Middle frontal gyrus (tissue), 1 donor: ENCODE results near the gene PLOD3.
"Not testable (repeated sequence)": the region's sequence is repeated elsewhere in the genome, so short reads cannot be mapped to it uniquely, and the experiment has no call there.

Experiments
- DNase-seq: peaks from one replicate; pipeline ENCODE4 v3.0.0-alpha.2; 2015; ENCODE audit warnings: low spot score; ENCODE audit errors: extremely low spot score

The PLOD3 gene

DNA sequence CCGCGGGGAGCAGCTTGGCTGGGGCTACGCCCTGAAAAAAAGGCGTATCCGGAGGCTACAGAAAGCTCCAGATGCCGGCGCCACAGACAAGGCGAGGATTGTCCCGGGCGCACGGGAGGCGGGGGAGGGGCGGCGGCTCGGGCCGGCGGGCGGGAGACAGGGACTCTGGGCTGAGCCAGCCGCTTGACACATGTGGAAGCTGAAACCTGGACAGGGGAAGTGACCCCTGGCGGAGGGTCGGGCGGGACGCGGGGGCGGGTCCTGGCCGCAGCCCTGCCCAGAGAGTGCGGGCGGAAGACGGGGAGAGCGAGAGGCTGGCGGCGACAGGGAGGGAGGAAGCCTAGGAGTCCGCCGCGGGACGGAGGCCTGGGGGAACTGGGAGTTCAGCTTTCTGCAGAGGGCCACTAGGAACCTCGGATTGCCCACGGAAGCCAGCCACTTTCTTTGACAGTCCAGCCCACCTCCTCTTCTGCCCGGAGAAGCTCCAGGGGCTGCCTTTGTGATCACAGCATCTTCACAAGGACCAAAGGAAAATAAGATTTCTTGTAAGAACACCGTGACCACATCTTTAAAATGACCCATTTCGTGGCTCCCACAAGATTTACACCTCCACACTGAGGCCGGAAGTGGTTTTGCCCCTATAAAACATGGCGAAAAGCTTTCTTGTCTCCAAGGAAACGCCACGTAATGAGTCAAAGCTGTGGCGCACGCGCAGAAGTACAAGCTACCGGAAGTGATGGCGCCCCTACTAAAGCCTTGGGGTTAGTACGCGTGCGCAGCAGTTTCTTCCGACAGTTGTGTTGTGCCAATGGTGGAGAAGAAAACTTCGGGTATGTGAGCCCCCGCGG lies at the start of gene PLOD3, which contains the start of gene ZNHIT1:
Gene PLOD3 (minus strand): TSS at position 194 of the 848 bp plus-strand sequence. CDS start 307 bp downstream, outside the sequence.
Gene ZNHIT1 (plus strand): TSS at position 778 of the 848 bp plus-strand sequence. CDS start 31 bp downstream, at position 809.
- DNase-seq = peak; percentile 99

DNA sequence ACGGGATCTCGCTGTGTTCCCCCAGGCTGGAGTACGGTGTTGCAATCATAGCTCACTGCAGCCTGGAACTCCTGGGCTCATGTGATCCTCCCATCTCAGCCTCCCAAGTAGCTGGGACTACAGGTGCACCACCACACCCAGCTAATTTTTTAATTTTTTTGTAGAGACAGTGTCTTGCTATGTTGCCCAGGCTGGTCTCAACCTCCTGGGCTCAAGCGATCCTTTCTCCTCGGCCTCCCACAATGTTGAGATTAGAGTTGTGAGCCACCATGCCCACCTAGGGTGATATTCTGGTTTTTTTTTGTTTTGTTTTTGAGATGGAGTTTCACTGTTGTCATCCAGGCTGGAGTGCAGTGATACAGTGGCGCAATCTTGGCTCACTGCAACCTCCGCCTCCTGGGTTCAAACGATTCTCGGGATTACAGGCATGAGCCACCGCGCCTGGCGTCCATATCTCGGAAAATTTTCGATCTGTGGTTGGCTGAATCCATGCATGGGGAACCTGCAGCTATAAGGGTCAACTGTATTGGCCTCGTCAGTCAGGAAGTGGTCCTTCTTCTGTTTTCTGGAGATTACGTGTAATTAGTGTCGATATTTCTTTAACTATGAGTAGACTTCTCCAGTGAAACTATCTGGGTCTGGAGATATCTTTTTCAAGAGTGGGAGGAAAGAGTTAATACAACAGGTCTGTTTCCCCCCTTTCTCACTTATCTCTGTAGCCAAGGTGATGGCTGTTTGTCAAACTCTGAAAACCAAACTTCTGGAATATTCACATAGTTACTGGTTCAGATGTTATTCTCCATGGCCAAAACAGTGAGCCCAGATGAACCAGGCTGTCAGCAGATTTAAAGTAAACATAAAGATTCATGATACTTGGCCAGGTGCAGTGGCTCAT lies 48.5 kb upstream of the PLOD3 start:
- no peak for DNase-seq

GRCh38 chr7:101264102-101264706 lies 46.8 kb upstream of the PLOD3 start:
- not testable (repeated sequence) for DNase-seq

DNA sequence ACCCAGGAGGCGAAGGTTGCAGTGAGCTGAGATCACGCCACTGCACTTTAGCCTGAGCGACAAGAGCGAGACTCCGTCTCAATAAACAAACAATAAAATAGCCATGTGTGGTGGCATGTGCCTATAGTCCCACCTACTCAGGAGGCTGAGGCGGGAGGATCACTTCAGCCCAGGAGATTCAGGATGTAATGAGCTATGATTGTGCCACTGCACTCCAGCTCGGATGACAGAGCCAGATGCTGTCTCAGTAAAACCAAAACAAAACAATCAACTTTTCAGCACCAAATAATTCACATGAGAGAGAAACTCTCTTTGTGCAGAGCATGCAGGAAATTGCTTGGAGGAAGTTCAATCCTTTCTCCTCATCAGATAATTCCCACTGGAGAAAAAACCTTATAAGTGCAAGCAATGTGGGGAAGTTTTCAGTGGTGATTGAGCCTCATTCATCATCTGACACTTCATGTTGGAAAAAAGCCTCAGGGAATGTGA lies 40.9 kb upstream of the PLOD3 start:
- no peak for DNase-seq

- no peak for DNase-seq
Observed at GRCh38 chr7:101255796-101256195, 38.4 kb upstream of the PLOD3 start.

DNA sequence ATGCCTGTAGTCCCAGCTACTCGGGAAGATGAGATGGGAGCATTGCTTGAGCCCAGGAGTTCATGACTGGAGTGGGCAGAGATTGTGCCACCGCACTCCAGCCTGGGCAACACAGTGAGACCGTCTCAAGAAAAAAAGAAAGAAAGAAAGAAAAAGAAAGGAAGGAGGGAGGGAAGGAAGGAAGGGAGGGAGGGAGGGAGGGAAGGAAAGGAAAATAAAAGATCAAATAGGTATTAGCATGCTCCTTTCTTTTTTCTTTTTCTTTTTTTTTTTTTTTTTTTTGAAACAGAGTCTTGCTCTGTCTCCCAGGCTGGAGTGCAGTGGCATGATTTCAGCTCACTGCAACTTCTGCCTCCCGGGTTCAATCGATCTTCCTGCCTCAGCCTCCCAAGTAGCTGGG lies 35.8 kb upstream of the PLOD3 start:
- DNase-seq = not testable (repeated sequence)

DNA sequence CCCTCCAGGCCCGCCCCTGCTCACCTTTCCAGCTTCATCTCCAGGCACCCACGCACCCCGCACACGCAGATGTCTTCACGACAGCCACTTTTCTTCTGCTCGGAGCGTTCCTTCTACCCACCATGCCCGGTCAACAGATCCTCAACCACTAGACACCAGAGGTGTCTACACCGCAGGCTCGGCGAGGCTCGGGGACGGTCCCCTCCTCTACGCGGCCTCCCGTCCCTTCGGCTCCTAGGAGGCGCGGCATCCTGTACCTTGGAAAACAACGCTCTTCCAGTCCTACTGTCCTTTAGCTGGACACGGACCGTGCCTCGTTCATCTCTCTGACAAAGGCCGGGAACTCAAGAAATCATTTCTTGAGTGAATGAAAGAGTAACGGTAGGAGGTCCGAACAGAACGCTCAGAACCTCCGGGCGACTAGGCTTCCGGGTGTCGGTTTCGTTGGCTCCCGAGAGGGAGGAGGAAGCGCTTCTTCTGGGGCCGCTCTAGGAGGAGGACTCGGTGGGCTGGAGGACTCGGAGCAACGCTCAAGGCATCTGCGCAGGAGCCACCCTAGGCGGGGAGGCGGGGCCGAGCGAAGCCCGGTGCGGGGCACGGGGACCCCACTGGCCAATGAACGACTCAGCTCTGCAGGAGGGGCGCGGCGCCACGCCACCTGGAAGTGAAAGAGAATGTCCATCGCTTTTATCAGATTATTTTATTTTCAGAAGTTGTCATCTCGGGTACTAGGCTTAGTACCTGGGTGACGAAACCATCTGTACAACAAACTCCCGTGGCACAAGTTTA lies 34.7 kb upstream of the PLOD3 start:
- DNase-seq = peak; percentile 94

- no peak for DNase-seq
Observed at GRCh38 chr7:101250324-101250723, 32.9 kb upstream of the PLOD3 start.

GRCh38 chr7:101248276-101248675 lies 30.9 kb upstream of the PLOD3 start:
- DNase-seq = no peak

DNA sequence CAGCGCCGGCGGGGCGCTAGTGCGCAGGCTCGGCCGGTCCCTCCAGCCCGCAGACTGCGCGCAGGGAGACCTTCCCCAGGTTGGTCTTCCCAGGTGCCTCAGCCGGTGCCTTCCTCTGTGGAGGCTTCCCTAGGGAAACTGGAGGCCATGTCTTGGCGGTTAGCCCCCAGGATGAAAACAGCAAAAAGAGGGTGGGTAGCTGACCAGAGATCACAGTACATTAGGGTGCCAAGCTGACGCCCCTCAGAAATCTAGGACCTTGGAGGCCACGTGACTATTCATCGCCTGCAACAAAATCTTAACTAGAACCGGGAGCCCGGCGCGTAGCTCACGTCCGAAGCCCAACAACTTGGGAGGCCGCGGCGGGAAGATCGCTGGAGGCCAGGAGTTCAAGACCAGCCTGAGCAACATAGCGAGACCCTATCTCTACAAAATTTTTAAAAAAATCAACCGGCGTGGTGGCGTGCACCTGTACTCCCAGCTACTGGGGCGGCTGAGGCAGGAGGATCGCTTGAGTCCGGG lies 27.8 kb upstream of the PLOD3 start:
- DNase-seq = no peak

- peak; percentile 82 for DNase-seq
Observed at GRCh38 chr7:101244375-101245146, 27.2 kb upstream of the PLOD3 start, which contains the start of gene FIS1. Gene FIS1 (minus strand): TSS chr7:101245081. CDS start chr7:101245004, 77 bp downstream.

DNA sequence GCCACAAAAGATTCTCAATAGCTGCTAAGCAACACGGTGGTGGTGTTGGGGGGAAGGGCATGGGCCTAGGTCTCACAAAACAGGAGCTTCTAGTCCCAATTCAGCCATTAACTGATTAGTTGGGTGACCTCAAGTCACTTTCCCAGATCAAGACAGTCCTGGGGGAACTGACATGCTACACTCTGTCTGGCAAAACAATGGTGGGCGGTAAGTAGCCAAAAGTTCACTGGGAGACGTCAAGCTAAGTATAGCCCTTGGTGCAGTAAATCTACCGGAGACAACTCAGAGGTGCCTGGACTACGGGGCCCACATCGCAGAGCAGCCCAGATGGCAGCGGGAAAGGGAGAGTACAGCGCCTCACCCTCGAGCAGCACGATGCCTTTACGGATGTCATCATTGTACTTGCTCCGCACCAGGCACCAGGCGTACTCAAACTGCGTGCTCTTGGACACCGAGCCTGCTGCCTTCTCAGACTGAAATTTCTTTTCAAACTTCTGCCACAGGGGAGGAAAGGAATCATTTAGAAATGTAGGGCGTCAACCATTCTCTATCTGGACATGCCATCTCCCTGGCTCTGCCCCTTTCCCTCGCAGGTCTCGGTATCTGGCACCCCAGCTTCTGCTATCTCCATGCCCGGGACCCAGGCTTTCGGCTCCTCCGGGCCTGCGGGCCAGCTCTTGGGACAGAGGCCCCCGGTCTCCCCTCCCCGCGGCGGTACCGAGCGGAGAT lies 26.4 kb upstream of the PLOD3 start:
- no peak for DNase-seq

DNA sequence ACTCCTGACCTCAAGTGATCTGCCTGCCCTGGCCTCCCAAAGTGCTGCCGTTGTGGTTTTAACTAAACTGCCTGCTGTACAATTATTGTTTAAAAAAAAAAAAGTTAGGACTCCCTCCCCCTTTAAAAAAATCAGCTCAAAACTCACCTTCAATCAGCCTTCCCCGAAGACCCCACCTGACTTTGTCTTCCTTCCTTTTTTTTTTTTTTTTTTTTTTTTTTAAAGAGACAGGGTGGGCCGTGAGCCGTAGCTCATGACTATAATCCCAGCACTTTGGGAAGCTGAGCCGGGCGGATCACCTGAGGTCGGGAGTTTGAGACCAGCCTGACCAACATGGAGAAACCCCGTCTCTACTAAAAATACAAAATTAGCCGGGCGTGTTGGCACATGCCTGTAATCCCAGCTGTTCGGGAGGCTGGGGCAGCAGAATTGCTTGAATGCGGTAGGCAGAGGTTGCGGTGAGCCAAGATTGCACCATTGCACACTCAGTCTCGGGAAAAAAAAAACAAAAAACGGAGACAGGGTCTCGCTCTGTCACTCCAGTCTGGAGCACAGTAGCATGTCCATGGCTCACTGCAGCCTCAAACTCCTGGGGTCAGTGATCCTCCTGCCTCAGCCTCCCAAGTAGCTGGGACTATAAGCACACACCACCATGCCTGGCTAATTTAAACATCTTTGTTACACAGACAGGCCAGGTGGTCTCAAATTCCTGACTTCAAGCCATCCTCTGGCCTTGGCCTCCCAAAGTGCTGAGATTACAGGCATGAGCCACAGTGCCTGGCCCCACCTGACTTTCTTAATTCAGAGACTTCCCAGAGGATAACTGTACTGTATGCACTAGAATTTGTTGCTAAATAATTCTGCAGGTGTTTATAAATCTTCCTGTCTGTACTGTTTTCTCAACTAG lies 24.3 kb upstream of the PLOD3 start:
- DNase-seq = no peak

DNA sequence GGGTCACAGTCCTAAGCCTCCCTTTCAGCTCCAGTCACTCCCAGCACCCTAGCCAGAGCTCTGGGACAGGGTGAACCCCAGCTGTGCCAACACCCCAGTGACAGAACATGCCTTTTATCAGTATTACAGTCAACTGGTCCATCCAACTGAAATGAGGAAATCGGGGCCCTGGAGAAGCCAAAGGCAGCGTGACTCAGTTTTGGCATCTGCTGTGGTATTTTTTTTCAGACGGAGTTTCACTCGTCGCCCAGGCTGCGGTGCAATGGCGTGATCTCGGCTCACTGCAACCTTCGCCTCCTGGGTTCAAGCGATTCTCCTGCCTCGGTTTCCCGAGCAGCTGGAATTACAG lies 23.6 kb upstream of the PLOD3 start:
- DNase-seq = no peak

DNA sequence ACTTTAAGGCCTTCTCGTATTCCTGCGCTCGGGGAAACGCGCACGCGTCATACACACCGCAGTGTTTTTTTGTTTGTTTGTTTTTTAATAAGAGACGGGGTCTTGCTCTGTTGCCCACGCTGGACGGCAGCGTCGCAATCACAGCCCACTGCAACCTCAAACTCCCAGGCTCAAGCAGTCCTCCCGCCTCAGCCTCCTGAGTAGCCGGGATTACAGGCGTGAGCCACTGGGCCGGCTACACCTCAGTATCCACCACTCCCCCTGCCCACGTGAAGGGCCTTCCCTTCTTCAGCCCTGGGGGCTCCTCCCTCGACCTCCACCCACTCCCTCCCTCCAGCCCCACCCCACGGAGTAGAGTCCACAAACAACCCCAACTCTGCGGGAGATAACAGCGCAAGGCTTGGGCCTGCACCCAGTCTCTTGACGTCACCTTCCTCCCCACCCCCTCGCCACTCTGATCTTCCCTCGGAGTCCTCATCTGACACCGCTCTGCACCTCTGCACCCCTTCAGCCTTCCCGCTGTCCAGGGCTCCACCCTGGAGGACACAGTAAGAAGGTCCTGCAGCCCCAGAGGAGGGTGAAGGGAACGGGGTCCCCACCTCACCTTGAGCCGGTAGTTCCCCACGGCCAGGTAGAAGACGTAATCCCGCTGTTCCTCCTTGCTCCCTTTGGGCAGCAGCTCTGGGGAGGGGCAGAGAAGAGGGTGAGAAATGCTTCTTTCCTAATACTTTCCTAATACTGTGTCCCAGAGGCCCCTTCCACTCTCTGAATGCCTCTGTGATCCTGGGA lies 23.0 kb upstream of the PLOD3 start:
- DNase-seq = no peak

GRCh38 chr7:101239951-101240220 lies 22.5 kb upstream of the PLOD3 start:
- no peak for DNase-seq

DNA sequence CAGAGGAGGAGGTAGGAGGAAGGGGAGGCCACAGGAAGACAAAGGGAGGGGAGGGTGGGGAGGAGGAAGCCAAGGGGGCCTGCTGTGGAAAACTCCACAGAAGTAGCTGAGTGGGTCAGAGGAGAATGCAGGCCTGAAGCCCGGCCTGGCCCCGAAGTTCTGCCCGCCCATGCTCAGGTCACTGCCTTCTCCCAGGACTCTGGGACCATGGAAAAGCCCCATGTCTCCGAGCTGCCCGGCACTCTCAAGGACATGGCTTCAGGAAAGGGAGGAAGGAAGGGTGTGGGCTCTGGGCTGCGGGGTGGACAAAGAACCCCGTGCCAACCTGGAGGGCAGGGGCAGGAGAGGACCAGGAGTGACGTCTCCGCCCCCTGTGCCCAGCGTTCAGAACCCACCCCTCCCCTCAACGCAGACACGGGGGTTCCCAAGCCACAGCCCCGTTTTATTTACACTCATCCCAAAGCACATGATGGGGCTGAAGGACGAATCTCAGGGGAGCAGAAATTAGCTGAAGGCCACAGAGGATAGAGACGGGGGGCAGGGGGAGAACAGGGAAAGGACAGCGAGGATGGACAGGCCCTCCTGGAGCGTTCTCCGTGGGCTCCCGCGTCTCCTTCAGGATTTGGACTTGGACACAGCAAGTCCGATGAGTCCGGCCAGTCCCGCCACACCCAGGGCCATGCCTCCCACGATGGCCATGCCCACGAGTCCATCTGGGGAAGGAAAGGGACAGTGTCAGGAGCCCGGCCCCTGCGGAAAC lies 22.0 kb upstream of the PLOD3 start:
- no peak for DNase-seq
